Hematopoietic multipotent progenitor cell (in vitro differentiated cells): ENCODE data around the gene SRGAP2C. TPM values are rescaled to one million over a fixed set of nuclear protein-coding genes. Genes with fewer than 3 reads are reported as not detected.
"Not testable (repeated sequence)": the region's sequence is repeated elsewhere in the genome, so short reads cannot be mapped to it uniquely, and the experiment has no call there.

Experiments used
- DNase-seq, 3 donors: peaks; one replicate each; pipeline ENCODE4 v3.0.0-alpha.2; 2011 to 2015; ENCODE audit warnings: low read depth in 2 of 3, low spot score in 2 of 3
- total RNA-seq: library from RNA; depleted of rRNA; stranded (reverse); fragments of >200 nt; gene quantifications from one replicate; pipeline ENCODE4 v1.2.3, GENCODE V29; 2012

The SRGAP2C gene
- total RNA-seq, 1 donor: 3.0 TPM

DNA sequence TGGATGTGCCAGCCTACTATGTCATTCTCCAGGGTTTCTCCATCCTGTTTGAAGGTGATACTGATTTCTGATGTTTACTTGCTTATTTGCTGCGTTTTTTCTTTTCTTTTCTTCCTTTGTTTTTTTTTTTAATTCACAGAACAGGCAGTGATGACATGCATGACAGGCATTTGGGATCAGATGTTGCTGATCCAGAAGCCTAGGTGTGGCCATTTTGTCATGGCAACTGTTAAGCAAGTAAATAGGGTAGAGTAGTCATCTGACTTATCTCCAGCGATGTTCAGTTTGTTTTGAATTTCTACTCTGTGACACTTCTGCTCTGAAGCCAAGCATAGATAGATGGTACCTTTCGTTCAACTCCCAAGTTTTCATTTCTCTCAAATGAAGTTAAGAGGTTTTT is 181.4 kb downstream of the SRGAP2C start:
- not testable (repeated sequence) for DNase-seq

GRCh38 chr1:121368910-121369309 is 184.1 kb downstream of the SRGAP2C start:
- DNase-seq: not testable (repeated sequence)

DNA sequence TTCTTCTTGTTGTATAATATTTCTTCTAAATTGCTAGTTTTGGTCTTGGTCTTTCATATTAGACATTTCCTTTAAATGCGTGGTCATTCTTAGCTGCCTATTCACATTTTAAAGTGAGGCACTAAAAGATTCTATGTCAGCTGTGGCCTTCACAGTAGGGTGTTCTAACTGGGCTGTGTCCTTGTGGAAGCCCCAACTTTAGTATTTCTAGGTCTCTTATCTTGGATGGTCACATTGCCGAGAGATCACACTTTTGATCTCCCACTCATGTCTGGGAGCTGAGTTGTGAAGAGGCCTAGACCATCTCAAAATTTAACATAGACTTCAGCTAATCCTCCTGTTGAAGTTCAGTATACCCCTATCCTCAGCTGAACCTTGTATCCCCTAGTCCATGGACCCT is 185.2 kb downstream of the SRGAP2C start:
- DNase-seq: not testable (repeated sequence)

DNA sequence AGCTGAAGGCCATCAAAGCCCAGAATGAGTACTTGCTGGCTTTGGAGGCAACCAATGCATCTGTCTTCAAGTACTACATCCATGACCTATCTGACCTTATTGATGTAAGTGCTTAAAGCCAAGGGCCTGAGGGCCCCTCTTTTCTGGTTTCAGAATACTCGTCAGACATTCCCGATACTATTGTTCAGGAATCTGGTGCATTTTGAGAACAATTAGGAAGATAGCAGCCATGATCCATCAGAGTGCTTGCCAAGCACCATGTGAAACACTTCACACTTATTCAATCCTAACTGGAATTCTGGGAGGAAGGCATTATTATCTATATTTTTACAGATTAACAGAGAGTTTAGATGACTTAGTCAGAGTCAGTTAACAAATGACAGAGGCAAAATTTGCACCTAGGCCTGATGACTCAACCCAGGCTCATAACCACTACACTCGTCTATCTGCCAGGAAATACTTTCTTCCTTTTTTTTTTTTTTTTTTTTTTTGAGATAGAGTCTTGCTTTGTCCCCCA is 190.1 kb downstream of the SRGAP2C start:
- DNase-seq: not testable (repeated sequence)

DNA sequence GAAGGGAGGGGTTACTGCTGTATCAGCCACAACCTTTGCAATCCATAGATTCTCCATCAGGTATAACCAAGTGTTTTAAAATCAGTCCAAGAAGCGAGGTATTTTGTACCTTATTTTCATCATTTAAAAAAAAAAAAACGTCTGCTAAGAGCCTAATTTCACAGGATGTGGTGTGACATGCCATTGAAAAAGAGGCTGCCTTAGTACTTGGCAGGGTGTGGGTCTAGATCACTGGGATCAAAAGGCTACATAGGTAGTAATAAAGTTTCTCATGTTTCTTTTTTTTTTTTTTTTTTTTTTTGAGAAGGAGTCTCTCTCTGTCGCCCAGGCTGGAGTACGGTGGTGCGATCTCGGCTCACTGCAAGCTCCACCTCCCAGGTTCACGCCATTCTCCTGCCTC is 192.2 kb downstream of the SRGAP2C start:
- DNase-seq: not testable (repeated sequence)

GRCh38 chr1:121378757-121379156 is 194.0 kb downstream of the SRGAP2C start:
- not testable (repeated sequence) for DNase-seq

GRCh38 chr1:121384754-121385153 is 200.0 kb downstream of the SRGAP2C start:
- DNase-seq: not testable (repeated sequence)

DNA sequence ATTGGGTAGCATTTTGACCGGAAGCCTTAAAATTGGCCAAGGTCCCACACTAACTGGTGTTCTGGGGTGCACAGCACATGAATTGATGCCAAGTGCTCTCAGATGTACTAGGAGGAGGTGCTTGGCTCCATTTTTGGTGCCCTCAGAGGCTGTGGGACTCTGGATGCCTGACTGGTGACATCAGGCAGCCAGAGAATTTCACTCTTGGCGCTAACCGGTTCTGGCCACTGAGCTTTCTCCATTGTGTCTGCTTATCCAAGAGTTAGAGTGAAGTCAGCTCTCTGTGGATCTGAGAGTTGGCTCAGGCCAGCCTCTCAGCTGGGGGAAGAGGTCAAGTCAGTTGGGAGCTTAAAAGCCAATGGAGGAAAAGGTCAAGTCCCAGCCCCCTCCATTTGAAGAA is 200.4 kb downstream of the SRGAP2C start:
- DNase-seq: not testable (repeated sequence)

- DNase-seq: not testable (repeated sequence)
Measured at GRCh38 chr1:121385563-121386288, 201.0 kb downstream of the SRGAP2C start.

DNA sequence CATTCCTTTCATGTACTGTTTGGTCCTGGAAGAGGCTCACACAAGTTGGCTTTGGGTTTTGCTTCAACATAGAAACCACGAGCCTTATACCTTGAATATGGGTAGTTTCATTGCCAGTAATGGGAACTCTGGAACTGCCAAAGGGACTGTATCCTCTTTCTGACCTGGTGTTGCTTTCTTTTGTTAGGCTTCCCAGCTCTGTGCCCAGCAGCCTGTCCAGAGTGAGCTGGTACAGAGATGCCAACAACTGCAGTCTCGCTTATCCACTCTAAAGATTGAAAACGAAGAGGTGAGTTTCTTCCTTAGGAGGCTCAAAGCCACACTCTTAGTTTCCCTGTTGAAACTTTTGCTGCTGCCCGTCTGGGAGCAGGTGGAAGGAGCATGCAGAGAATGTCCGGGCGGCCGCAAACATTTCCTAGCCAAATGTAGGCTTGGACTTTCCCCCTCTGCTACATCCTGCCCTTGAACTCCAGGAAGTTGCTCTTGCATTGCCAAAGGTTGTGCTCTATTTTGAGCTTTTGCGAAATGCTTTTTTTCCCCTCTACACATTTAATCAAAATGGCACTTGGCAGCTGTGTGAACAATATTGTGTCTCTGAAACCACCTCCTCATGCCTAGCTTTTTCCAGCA is 201.7 kb downstream of the SRGAP2C start:
- DNase-seq: not testable (repeated sequence)

- not testable (repeated sequence) for DNase-seq
Measured at GRCh38 chr1:121389895-121390560, 205.3 kb downstream of the SRGAP2C start.

DNA sequence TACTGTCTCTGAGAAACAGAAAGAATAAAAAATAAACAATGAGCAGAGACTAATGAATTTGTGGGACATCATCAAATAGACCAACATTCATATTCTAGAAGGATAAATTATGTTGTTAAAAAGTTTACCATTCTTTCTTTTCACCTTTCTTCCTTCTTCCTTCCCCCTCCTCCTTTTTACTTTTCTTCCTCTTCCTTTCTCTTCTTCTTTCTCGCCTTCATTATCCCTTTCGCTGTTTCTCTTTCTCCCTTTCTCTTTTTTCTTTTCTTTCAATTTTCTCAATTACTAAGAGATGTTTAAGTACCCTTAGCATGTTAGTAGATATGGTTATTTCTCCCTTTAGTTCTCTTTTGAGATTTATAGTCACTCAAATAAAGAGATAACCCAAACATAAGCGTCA is 207.4 kb downstream of the SRGAP2C start:
- DNase-seq: not testable (repeated sequence)

- peak in 1 of 3 donors; percentile 9 for DNase-seq
Measured at GRCh38 chr1:121395718-121396201, 211.0 kb downstream of the SRGAP2C start.

DNA sequence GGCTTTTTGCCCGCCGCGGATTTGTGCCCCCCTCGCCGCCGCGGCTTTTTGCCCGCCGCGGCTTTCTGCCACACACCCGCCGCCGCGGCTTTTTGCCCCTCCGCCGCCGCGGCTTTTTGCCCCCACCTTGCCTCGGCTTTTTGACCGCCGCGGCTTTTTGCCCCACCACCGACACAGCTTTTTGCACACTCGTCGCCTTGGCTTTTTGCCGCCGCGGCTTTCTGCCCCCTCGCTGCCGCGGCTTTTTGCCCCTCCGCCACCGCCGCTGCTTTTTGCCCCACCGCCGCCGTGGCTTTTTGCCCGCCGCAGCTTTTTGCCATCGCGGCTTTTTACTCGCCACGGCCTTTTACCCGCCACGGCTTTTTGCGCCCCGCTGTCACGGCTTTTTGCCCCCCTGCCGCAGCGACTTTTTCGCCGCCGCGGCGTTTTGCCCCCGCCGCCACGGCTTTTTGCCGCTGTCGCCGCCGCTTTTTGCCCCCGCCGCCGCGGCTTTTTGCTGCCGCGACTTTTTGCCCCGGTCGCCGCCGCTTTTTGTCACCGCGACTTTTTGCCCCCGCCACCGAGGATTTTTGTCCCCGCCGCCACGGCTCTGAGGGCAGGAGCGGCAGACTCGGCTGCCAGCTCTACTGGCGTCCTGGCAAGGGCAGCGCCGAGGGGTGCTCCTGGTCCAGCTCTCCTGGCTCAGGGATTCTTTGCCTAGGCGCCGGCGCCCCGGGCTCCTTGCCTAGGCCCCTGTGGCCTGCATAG is 211.7 kb downstream of the SRGAP2C start:
- DNase-seq: peak; percentile 9 to 16 (median 10)

GRCh38 chr1:121397101-121397500 is 212.3 kb downstream of the SRGAP2C start:
- DNase-seq: not testable (repeated sequence)

GRCh38 chr1:121399193-121399592 is 214.4 kb downstream of the SRGAP2C start:
- DNase-seq: not testable (repeated sequence)

- DNase-seq: not testable (repeated sequence)
Measured at GRCh38 chr1:121400108-121400507, 215.3 kb downstream of the SRGAP2C start.

GRCh38 chr1:121400541-121401310 is 216.0 kb downstream of the SRGAP2C start:
- not testable (repeated sequence) for DNase-seq

DNA sequence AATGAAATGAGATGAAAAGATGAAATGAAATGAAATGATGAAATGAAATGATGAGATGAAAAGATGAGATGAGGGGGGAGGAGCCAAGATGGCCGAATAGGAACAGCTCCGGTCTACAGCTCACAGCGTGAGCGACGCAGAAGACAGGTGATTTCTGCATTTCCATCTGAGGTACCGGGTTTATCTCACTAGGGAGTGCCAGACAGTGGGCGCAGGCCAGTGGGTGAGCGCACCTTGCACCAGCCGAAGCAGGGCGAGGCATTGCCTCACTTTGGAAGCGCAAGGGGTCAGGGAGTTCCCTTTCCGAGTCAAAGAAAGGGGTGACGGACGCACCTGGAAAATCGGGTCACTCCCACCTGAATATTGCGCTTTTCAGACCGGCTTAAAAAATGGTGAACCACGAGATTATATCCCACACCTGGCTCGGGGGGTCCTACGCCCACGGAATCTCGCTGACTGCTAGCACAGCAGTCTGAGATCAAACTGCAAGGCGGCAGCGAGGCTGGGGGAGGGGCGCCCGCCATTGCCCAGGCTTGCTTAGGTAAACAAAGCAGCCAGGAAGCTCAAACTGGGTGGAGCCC is 216.7 kb downstream of the SRGAP2C start:
- DNase-seq: not testable (repeated sequence)
